AML-193 (cell line): Measurements from ENCODE around the gene EFCAB9.

Experiments
- DNase-seq, 2 experiments: peaks; one replicate each; lab custom pipeline; 2025; lab: John Stamatoyannopoulos, UW

EFCAB9 gene

DNA sequence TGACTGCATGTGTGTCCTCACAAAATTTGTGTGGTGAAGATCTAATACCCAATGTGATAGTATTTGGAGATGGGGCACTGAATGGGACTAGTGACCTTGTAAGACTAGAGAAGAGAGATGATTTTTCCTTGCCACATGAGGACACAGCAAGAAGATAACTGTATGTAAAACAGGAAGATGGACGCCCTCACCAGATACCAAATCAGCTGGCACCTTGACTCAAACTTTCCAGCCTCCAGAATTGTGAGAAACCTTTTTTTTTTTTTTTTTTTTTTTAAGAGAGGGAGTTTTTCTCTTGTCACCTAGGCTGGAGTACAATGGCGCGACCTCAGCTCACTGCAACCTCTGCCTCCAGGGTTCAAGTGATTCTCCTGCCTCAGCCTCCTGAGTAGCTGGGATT lies 49.3 kb downstream of the EFCAB9 start:
- DNase-seq = no peak

GRCh38 chr5:172245046-172245445 lies 51.1 kb downstream of the EFCAB9 start:
- DNase-seq = no peak

DNA sequence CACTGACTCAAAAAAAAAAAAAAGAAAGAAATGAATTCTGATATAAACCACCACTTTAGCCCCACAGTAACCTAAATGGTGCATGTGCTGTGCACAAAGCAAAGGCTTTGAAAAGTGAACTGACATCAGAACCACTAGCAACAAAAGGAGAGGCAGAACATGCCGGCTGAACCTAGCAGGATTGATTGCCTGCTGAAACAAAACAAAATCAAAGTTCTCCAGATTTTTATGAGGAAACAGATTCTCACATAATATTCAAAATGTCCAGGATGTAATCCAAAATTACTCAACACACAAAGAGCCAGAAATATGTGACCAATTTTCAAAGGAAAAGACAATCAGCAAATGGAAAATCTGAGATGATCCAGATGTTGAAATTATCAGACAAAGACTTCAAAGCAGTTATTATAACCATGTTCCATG lies 51.7 kb downstream of the EFCAB9 start:
- no peak for DNase-seq

GRCh38 chr5:172248637-172249036 lies 54.7 kb downstream of the EFCAB9 start:
- DNase-seq = no peak

- no peak for DNase-seq
Measured at GRCh38 chr5:172251419-172251818, 57.4 kb downstream of the EFCAB9 start.

GRCh38 chr5:172252501-172252900 lies 58.5 kb downstream of the EFCAB9 start:
- DNase-seq = no peak
